ENCODE data around the gene RNF144B.
"Not testable (repeated sequence)": the region's sequence is repeated elsewhere in the genome, so short reads cannot be mapped to it uniquely, and the experiment has no call there.

Gene RNF144B

DNA sequence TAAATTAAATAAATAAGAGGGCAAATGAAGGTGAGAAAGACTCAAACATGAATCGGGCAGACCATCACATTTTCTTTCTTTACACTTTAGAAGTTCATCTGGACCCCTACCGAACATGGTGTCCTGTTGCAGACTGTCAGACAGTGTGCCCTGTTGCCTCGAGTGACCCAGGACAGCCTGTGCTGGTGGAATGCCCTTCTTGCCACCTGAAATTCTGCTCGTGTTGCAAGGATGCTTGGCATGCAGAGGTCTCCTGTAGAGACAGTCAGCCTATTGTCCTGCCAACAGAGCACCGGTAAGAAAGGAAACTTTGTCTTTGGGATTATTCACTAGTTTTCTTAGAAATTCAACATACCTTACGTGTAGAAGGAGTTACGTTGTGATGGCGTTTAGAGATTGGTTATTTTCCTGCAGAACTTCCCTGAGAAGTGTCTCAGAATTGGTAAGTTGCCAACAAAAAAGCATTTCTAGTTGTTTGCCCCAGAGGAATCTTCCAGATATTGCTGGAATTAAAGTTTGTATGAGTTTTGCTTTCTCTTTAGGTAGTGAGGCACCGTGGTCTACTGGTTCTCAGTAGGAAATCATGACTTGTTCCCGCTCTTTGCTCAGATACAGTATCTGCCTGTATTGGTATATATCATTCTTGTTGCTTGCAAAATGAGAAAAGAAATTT is 70.1 kb downstream of the RNF144B start:
- no peak for DNase-seq (ENCODE audit: low spot score)
- no peaks in the 10 kb centered on the region for H3K79me1 ChIP-seq (ENCODE audit: low read depth, low read length)
- no peak overlapping the region for H2BK12ac ChIP-seq (ENCODE audit: low read length)
- H2BK120ac ChIP-seq (ENCODE audit: low read depth, low read length): no peak overlapping the region
- H3K18ac ChIP-seq (ENCODE audit: low read length): peak overlapping the region; percentile 52
- H3K4ac ChIP-seq (ENCODE audit: low read length): no peak overlapping the region
- no peak overlapping the region for H3K4me3 ChIP-seq (ENCODE audit: low read length in 2 of 2)
- H3K14ac ChIP-seq (ENCODE audit: low read length): no peak overlapping the region
- no peak overlapping the region for H2BK5ac ChIP-seq (ENCODE audit: low read length)
- no peaks in the 10 kb centered on the region for H3K36me3 ChIP-seq (replicated peaks in 1 of 2; ENCODE audit: control insufficient read depth in 2 of 2, insufficient read depth in 2 of 2, low read length in 2 of 2)
- no peak overlapping the region for H2AFZ ChIP-seq (ENCODE audit: low read length)
- WGBS, 2 donors (ENCODE audit: extremely low coverage in 2 of 2, insufficient read length in 2 of 2, insufficient replicate concordance in 1 of 2): no CpG with 5 or more reads among the region's 10 CpGs
- no peak overlapping the region for H3K23ac ChIP-seq (ENCODE audit: low read depth, low read length, poor library complexity)
- peaks cover 0 to 2% of the 10 kb centered on the region in 2 donors for H3K9me3 ChIP-seq (replicated peaks in 1 of 2; ENCODE audit: control insufficient read depth in 2 of 2, insufficient read depth in 1 of 2, low read depth in 1 of 2, low read length in 2 of 2)
- no peak overlapping the region for H2AK5ac ChIP-seq (ENCODE audit: low read depth, low read length)
- peaks cover 0 to 3% (median 0%) of the 10 kb centered on the region in 3 experiments for H3K27me3 ChIP-seq (ENCODE audit: control insufficient read depth in 3 of 3, insufficient read depth in 3 of 3, low read depth in 1 of 3, low read length in 3 of 3)
- no peak overlapping the region for H4K91ac ChIP-seq (ENCODE audit: low read depth, low read length, poor library complexity)
- peak overlapping the region; percentile 3 for H2BK15ac ChIP-seq (ENCODE audit: low read length)
- H3K4me2 ChIP-seq (ENCODE audit: insufficient read depth, low read length, poor library complexity, severe bottlenecking): no peak overlapping the region
- H4K8ac ChIP-seq (ENCODE audit: low read depth, low read length): no peak overlapping the region
- no peak overlapping the region for H3K27ac ChIP-seq (replicated peaks; ENCODE audit: low read length)
- peaks cover 0 to 4% of the 10 kb centered on the region in 2 donors for H3K4me1 ChIP-seq (ENCODE audit: control insufficient read depth in 2 of 2, insufficient read depth in 1 of 2, low read depth in 1 of 2, low read length in 2 of 2)
- H3K9ac ChIP-seq (ENCODE audit: low read depth, low read length, poor library complexity): no peak overlapping the region

DNA sequence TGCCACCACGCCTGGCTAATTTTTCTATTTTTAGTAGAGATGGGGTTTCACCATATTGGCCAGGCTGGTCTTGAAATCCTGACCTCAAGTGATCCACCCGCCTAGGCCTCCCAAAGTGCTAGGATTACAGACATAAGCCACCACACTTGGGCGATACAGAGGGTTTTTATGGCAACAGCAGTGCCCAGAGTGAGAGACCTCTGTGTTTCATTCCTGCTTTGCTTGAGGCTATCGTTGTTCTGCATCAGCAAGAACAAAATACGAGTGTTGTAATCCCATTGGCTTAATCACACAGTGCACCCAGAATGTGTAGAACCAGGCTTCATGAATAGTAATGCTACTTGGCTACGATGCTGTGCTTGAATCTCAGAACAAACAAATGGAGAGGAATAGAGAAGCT is 70.9 kb downstream of the RNF144B start:
- H3K4me3 ChIP-seq (ENCODE audit: low read length in 2 of 2): peak overlapping the region in 1 of 2 donors; percentile 35
- H3K27ac ChIP-seq (replicated peaks; ENCODE audit: low read length); H3K4me1 ChIP-seq (ENCODE audit: control insufficient read depth in 2 of 2, insufficient read depth in 1 of 2, low read depth in 1 of 2, low read length in 2 of 2); H2AFZ ChIP-seq (ENCODE audit: low read length); H3K4ac ChIP-seq (ENCODE audit: low read length); H4K8ac ChIP-seq (ENCODE audit: low read depth, low read length); H3K36me3 ChIP-seq (replicated peaks in 1 of 2; ENCODE audit: control insufficient read depth in 2 of 2, insufficient read depth in 2 of 2, low read length in 2 of 2); H3K4me2 ChIP-seq (ENCODE audit: insufficient read depth, low read length, poor library complexity, severe bottlenecking); H3K9ac ChIP-seq (ENCODE audit: low read depth, low read length, poor library complexity); H2BK5ac ChIP-seq (ENCODE audit: low read length); H2AK5ac ChIP-seq (ENCODE audit: low read depth, low read length); H2BK120ac ChIP-seq (ENCODE audit: low read depth, low read length); H3K27me3 ChIP-seq (ENCODE audit: control insufficient read depth in 3 of 3, insufficient read depth in 3 of 3, low read depth in 1 of 3, low read length in 3 of 3); H2BK12ac ChIP-seq (ENCODE audit: low read length); H4K91ac ChIP-seq (ENCODE audit: low read depth, low read length, poor library complexity); DNase-seq (ENCODE audit: low spot score); H3K79me1 ChIP-seq (ENCODE audit: low read depth, low read length); H3K18ac ChIP-seq (ENCODE audit: low read length); H3K23ac ChIP-seq (ENCODE audit: low read depth, low read length, poor library complexity); H3K14ac ChIP-seq (ENCODE audit: low read length); H2BK15ac ChIP-seq (ENCODE audit: low read length); H3K9me3 ChIP-seq (replicated peaks in 1 of 2; ENCODE audit: control insufficient read depth in 2 of 2, insufficient read depth in 1 of 2, low read depth in 1 of 2, low read length in 2 of 2): not testable (repeated sequence)
- no CpG with 5 or more reads among the region's 6 CpGs for WGBS, 2 donors (ENCODE audit: extremely low coverage in 2 of 2, insufficient read length in 2 of 2, insufficient replicate concordance in 1 of 2)

DNA sequence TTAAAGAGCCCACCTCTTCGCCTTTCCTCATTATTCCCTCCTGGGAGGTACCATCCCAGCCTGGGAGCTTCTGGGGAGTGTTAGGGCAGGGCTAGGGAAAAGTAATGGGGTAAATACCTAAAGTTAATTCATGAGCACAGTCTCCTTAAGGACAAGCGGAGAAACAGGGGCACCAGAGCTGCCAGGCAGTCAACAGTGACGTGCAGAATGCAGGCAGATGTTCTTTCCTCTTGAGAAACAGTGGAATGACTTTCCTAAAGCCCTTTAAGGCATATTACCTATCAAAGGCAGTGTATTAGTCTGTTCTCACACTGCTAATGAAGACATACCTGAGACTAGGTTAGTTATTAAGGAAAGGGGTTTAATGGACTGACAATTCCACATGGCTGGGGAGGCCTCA is 76.3 kb downstream of the RNF144B start:
- Histone ChIP-seq H3K4ac (ENCODE audit: low read length) (no peak overlapping the region), H2BK12ac (ENCODE audit: low read length) (no peak overlapping the region), H3K9me3 (replicated peaks in 1 of 2; ENCODE audit: control insufficient read depth in 2 of 2, insufficient read depth in 1 of 2, low read depth in 1 of 2, low read length in 2 of 2) (peaks cover 0 to 2% of the 10 kb centered on the region in 2 donors), H2BK120ac (ENCODE audit: low read depth, low read length) (no peak overlapping the region), H3K27ac (replicated peaks; ENCODE audit: low read length) (no peak overlapping the region), H3K4me2 (ENCODE audit: insufficient read depth, low read length, poor library complexity, severe bottlenecking) (no peak overlapping the region), H3K36me3 (replicated peaks in 1 of 2; ENCODE audit: control insufficient read depth in 2 of 2, insufficient read depth in 2 of 2, low read length in 2 of 2) (no peaks in the 10 kb centered on the region), H3K9ac (ENCODE audit: low read depth, low read length, poor library complexity) (no peak overlapping the region), H3K27me3 (ENCODE audit: control insufficient read depth in 3 of 3, insufficient read depth in 3 of 3, low read depth in 1 of 3, low read length in 3 of 3) (peaks cover 0 to 3% (median 0%) of the 10 kb centered on the region in 3 experiments), H3K4me1 (ENCODE audit: control insufficient read depth in 2 of 2, insufficient read depth in 1 of 2, low read depth in 1 of 2, low read length in 2 of 2) (no peaks in the 10 kb centered on the region), H2AK5ac (ENCODE audit: low read depth, low read length) (no peak overlapping the region), H4K91ac (ENCODE audit: low read depth, low read length, poor library complexity) (no peak overlapping the region), H3K79me1 (ENCODE audit: low read depth, low read length) (no peaks in the 10 kb centered on the region), H4K8ac (ENCODE audit: low read depth, low read length) (no peak overlapping the region), H2BK5ac (ENCODE audit: low read length) (no peak overlapping the region), H3K14ac (ENCODE audit: low read length) (no peak overlapping the region), H3K18ac (ENCODE audit: low read length) (no peak overlapping the region), H3K4me3 (ENCODE audit: low read length in 2 of 2) (no peak overlapping the region), H3K23ac (ENCODE audit: low read depth, low read length, poor library complexity) (no peak overlapping the region), H2AFZ (ENCODE audit: low read length) (no peak overlapping the region), H2BK15ac (ENCODE audit: low read length) (no peak overlapping the region)
- WGBS, 2 donors (ENCODE audit: extremely low coverage in 2 of 2, insufficient read length in 2 of 2, insufficient replicate concordance in 1 of 2): no CpG with 5 or more reads among the region's 3 CpGs
- no peak for DNase-seq (ENCODE audit: low spot score)

DNA sequence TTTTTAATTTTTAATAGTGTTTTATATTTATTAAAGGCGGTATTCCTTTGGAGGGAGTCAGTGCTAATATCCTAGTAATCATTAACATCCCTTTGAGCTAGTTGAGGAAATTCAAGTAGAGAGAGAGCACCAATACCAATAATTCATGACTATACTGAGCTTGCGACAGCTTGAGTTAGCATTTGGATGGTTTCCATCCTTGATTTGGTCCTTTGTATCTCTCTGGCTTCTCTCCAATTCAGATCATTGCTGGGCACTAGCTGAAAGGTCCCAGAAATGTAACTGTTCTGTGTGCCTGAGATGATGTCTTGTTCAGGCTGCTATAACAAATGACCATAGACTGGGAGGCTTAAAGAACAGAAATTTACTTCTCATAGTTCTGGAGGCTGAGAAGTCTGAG is 77.0 kb downstream of the RNF144B start:
- Histone ChIP-seq H3K18ac (ENCODE audit: low read length) (no peak overlapping the region), H2AK5ac (ENCODE audit: low read depth, low read length) (no peak overlapping the region), H4K91ac (ENCODE audit: low read depth, low read length, poor library complexity) (no peak overlapping the region), H3K79me1 (ENCODE audit: low read depth, low read length) (no peaks in the 10 kb centered on the region), H2AFZ (ENCODE audit: low read length) (no peak overlapping the region), H2BK5ac (ENCODE audit: low read length) (no peak overlapping the region), H3K27me3 (ENCODE audit: control insufficient read depth in 3 of 3, insufficient read depth in 3 of 3, low read depth in 1 of 3, low read length in 3 of 3) (peaks cover 0 to 3% (median 0%) of the 10 kb centered on the region in 3 experiments), H3K27ac (replicated peaks; ENCODE audit: low read length) (no peak overlapping the region), H2BK12ac (ENCODE audit: low read length) (no peak overlapping the region), H3K4ac (ENCODE audit: low read length) (no peak overlapping the region), H2BK120ac (ENCODE audit: low read depth, low read length) (no peak overlapping the region), H2BK15ac (ENCODE audit: low read length) (no peak overlapping the region), H3K4me1 (ENCODE audit: control insufficient read depth in 2 of 2, insufficient read depth in 1 of 2, low read depth in 1 of 2, low read length in 2 of 2) (no peaks in the 10 kb centered on the region), H3K9me3 (replicated peaks in 1 of 2; ENCODE audit: control insufficient read depth in 2 of 2, insufficient read depth in 1 of 2, low read depth in 1 of 2, low read length in 2 of 2) (peaks cover 0 to 2% of the 10 kb centered on the region in 2 donors), H3K23ac (ENCODE audit: low read depth, low read length, poor library complexity) (no peak overlapping the region), H4K8ac (ENCODE audit: low read depth, low read length) (no peak overlapping the region), H3K4me2 (ENCODE audit: insufficient read depth, low read length, poor library complexity, severe bottlenecking) (no peak overlapping the region), H3K36me3 (replicated peaks in 1 of 2; ENCODE audit: control insufficient read depth in 2 of 2, insufficient read depth in 2 of 2, low read length in 2 of 2) (no peaks in the 10 kb centered on the region), H3K4me3 (ENCODE audit: low read length in 2 of 2) (no peak overlapping the region), H3K14ac (ENCODE audit: low read length) (no peak overlapping the region), H3K9ac (ENCODE audit: low read depth, low read length, poor library complexity) (no peak overlapping the region)
- no peak for DNase-seq (ENCODE audit: low spot score)
- no CpG with 5 or more reads among the region's 2 CpGs for WGBS, 2 donors (ENCODE audit: extremely low coverage in 2 of 2, insufficient read length in 2 of 2, insufficient replicate concordance in 1 of 2)

Data from neuronal stem cell (in vitro differentiated cells).